WERI-Rb-1 (cell line): ENCODE data around the gene OSBPL8.

Experiments used
- DNase-seq: peaks from one replicate; pipeline ENCODE4 v3.0.0-alpha.2; 2020
- H3K27ac ChIP-seq: fragments of 250-450 bp; sonication (Bioruptor Pico); 2 replicates; pipeline ENCODE4 v1.5.1; 2020; ENCODE audit warnings: mild to moderate bottlenecking, moderate library complexity
- H3K27me3 ChIP-seq: fragments of 250-450 bp; sonication (Bioruptor Pico); 2 replicates; pipeline ENCODE4 v1.5.1; 2021; ENCODE audit warnings: mild to moderate bottlenecking, low read depth, moderate library complexity; ENCODE audit not compliant: insufficient read depth, severe bottlenecking
- H3K36me3 ChIP-seq: fragments of 250-450 bp; sonication (Bioruptor Pico); 2 replicates; pipeline ENCODE4 v1.5.1; 2020; ENCODE audit warnings: mild to moderate bottlenecking, moderate library complexity
- H3K4me3 ChIP-seq: 2 replicates; pipeline ENCODE4 v1.5.1; 2011; ENCODE audit warnings: low read depth, mild to moderate bottlenecking, control low read depth, low read length
- H3K9me3 ChIP-seq: fragments of 250-450 bp; sonication (Bioruptor Pico); 2 replicates; pipeline ENCODE4 v1.5.1; 2021; ENCODE audit warnings: mild to moderate bottlenecking, moderate library complexity; ENCODE audit not compliant: severe bottlenecking
- CTCF ChIP-seq: IDR thresholded peaks from 2 replicates; pipeline ENCODE4 v1.5.1; 2011; ENCODE audit warnings: low read depth, mild to moderate bottlenecking, control low read depth, inconsistent platforms, low read length

The OSBPL8 gene

GRCh38 chr12:76471579-76471978 is 88.0 kb downstream of the OSBPL8 start:
- TF ChIP-seq CTCF, result no peak
- H3K9me3 ChIP-seq, result no peaks in the 10 kb centered on the region
- no peaks in the 10 kb centered on the region for H3K27me3 ChIP-seq
- no peak overlapping the region for H3K27ac ChIP-seq
- H3K4me3 ChIP-seq, result no peak overlapping the region
- peaks cover 9% of the 10 kb centered on the region for H3K36me3 ChIP-seq
- DNase-seq, result no peak

- TF ChIP-seq CTCF, result no peak
- H3K4me3 ChIP-seq, result no peak overlapping the region
- no peaks in the 10 kb centered on the region for H3K27me3 ChIP-seq
- H3K36me3 ChIP-seq, result peaks cover 7% of the 10 kb centered on the region
- no peaks in the 10 kb centered on the region for H3K9me3 ChIP-seq
- H3K27ac ChIP-seq, result no peak overlapping the region
- DNase-seq, result no peak
These were observed 89.3 kb downstream of the OSBPL8 start for GRCh38 chr12:76470028-76470939.

GRCh38 chr12:76464631-76465166 is 94.9 kb downstream of the OSBPL8 start:
- H3K36me3 ChIP-seq, result peaks cover 3% of the 10 kb centered on the region
- no peak for DNase-seq
- no peak overlapping the region for H3K4me3 ChIP-seq
- no peak for TF ChIP-seq CTCF
- no peaks in the 10 kb centered on the region for H3K27me3 ChIP-seq
- H3K27ac ChIP-seq, result no peak overlapping the region
- H3K9me3 ChIP-seq, result no peaks in the 10 kb centered on the region

- TF ChIP-seq CTCF, result no peak
- H3K27me3 ChIP-seq, result no peaks in the 10 kb centered on the region
- peaks cover 5% of the 10 kb centered on the region for H3K36me3 ChIP-seq
- no peak for DNase-seq
- H3K9me3 ChIP-seq, result no peaks in the 10 kb centered on the region
- H3K4me3 ChIP-seq, result no peak overlapping the region
- no peak overlapping the region for H3K27ac ChIP-seq
These were observed 96.8 kb downstream of the OSBPL8 start for GRCh38 chr12:76462668-76463224.

- DNase-seq, result no peak
- no peak overlapping the region for H3K27ac ChIP-seq
- H3K4me3 ChIP-seq, result no peak overlapping the region
- no peaks in the 10 kb centered on the region for H3K9me3 ChIP-seq
- H3K36me3 ChIP-seq, result peaks cover 8% of the 10 kb centered on the region
- H3K27me3 ChIP-seq, result no peaks in the 10 kb centered on the region
- TF ChIP-seq CTCF, result no peak
These were observed 98.8 kb downstream of the OSBPL8 start for GRCh38 chr12:76460807-76461206.
